ENCODE data around the gene CD58.

Gene CD58

GRCh38 chr1:116513956-116514355, 56.9 kb downstream of the CD58 start:
- in situ Hi-C loops (cut with HindIII; ENCODE audit: low sequenced_read_pairs) = no loop called here

GRCh38 chr1:116511459-116512019, 59.3 kb downstream of the CD58 start:
- in situ Hi-C loops (cut with HindIII; ENCODE audit: low sequenced_read_pairs) = no loop called here

GRCh38 chr1:116510361-116510760, 60.5 kb downstream of the CD58 start:
- in situ Hi-C loops (cut with HindIII; ENCODE audit: low sequenced_read_pairs) = no loop called here

GRCh38 chr1:116508984-116509980, 61.5 kb downstream of the CD58 start:
- in situ Hi-C loops (cut with HindIII; ENCODE audit: low sequenced_read_pairs) = no loop called here

- in situ Hi-C loops (cut with HindIII; ENCODE audit: low sequenced_read_pairs) = no loop called here
Observed at GRCh38 chr1:116508085-116508983, 62.5 kb downstream of the CD58 start.

GRCh38 chr1:116507631-116508030, 63.2 kb downstream of the CD58 start:
- in situ Hi-C loops (cut with HindIII; ENCODE audit: low sequenced_read_pairs) = no loop called here

- in situ Hi-C loops (cut with HindIII; ENCODE audit: low sequenced_read_pairs) = no loop called here
Observed at GRCh38 chr1:116506132-116507004, 64.5 kb downstream of the CD58 start.

GRCh38 chr1:116504308-116505156, 66.3 kb downstream of the CD58 start:
- in situ Hi-C loops (cut with HindIII; ENCODE audit: low sequenced_read_pairs) = no loop called here

- in situ Hi-C loops (cut with HindIII; ENCODE audit: low sequenced_read_pairs) = no loop called here
Observed at GRCh38 chr1:116503546-116504307, 67.1 kb downstream of the CD58 start.

GRCh38 chr1:116502671-116503314, 68.0 kb downstream of the CD58 start:
- in situ Hi-C loops (cut with HindIII; ENCODE audit: low sequenced_read_pairs) = no loop called here

GRCh38 chr1:116501870-116502244, 69.0 kb downstream of the CD58 start:
- in situ Hi-C loops (cut with HindIII; ENCODE audit: low sequenced_read_pairs) = no loop called here

- in situ Hi-C loops (cut with HindIII; ENCODE audit: low sequenced_read_pairs) = no loop called here
Observed at GRCh38 chr1:116501125-116501869, 69.5 kb downstream of the CD58 start.

- in situ Hi-C loops (cut with HindIII; ENCODE audit: low sequenced_read_pairs) = loop anchor here (25.0 kb wide), 1 partner anchor 387 kb away; the partner anchor contains the start of gene MAB21L3
Observed at GRCh38 chr1:116498789-116499628, 71.8 kb downstream of the CD58 start.

- in situ Hi-C loops (cut with HindIII; ENCODE audit: low sequenced_read_pairs) = loop anchor here (25.0 kb wide), 1 partner anchor 385 kb away; the partner anchor contains the start of gene MAB21L3
Observed at GRCh38 chr1:116497656-116498055, 73.2 kb downstream of the CD58 start.

- in situ Hi-C loops (cut with HindIII; ENCODE audit: low sequenced_read_pairs) = loop anchor here (25.0 kb wide), 1 partner anchor 385 kb away; the partner anchor contains the start of gene MAB21L3
Observed at GRCh38 chr1:116496898-116497297, 73.9 kb downstream of the CD58 start.

GRCh38 chr1:116496380-116496779, 74.4 kb downstream of the CD58 start:
- in situ Hi-C loops (cut with HindIII; ENCODE audit: low sequenced_read_pairs) = loop anchor here (25.0 kb wide), 1 partner anchor 384 kb away; the partner anchor contains the start of gene MAB21L3

Data from DLD1 (cell line).